Measurements from ENCODE around the gene MYO9A. TPM values are rescaled to one million over a fixed set of nuclear protein-coding genes. Genes with fewer than 3 reads are reported as not detected.
"Not testable (repeated sequence)": the region's sequence is repeated elsewhere in the genome, so short reads cannot be mapped to it uniquely, and the experiment has no call there.

Gene MYO9A
- total RNA-seq, 4 donors from 2014 or later = 88.5 to 183 (median 115) TPM

DNA sequence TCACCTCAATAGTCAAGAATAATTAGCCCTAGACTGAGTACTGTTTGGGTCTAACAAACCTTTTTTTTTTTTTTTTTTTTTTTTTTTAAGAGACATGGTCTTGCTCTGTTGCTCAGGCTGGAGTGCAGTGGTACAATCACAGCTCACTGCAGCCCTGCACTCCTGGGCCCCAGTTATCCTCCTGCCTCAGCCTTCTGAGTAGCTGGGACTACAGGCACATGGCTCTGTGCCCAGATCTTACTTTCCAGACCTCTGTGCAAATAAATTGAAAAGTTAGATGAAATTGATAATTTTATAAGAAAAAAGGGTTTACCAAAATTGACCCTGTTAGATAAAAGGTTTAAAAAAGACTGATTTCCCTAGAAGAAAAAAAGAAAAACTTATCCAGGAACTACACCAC is 228.6 kb downstream of the MYO9A start:
- Histone ChIP-seq H3K27me3 (no peaks in the 10 kb centered on the region), H3K27ac (no peak overlapping the region), H3K36me3 (peaks cover 3 to 9% of the 10 kb centered on the region in 2 donors), H3K4me1 (peaks cover 0 to 5% of the 10 kb centered on the region in 2 donors), H3K9me3 (no peaks in the 10 kb centered on the region), H3K4me3 (replicated peaks in 1 of 3) (no peak overlapping the region)
- DNase-seq = peak; percentile 60 to 69
- intact Hi-C loops (cut with DNase I) = no loop called here
- TF ChIP-seq POLR2A (IDR thresholded peaks at IDR 0.05) = no peak
- TF ChIP-seq, protein P1, sequence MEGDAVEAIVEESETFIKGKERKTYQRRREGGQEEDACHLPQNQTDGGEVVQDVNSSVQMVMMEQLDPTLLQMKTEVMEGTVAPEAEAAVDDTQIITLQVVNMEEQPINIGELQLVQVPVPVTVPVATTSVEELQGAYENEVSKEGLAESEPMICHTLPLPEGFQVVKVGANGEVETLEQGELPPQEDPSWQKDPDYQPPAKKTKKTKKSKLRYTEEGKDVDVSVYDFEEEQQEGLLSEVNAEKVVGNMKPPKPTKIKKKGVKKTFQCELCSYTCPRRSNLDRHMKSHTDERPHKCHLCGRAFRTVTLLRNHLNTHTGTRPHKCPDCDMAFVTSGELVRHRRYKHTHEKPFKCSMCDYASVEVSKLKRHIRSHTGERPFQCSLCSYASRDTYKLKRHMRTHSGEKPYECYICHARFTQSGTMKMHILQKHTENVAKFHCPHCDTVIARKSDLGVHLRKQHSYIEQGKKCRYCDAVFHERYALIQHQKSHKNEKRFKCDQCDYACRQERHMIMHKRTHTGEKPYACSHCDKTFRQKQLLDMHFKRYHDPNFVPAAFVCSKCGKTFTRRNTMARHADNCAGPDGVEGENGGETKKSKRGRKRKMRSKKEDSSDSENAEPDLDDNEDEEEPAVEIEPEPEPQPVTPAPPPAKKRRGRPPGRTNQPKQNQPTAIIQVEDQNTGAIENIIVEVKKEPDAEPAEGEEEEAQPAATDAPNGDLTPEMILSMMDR (IDR thresholded peaks at IDR 0.05) = no peak

DNA sequence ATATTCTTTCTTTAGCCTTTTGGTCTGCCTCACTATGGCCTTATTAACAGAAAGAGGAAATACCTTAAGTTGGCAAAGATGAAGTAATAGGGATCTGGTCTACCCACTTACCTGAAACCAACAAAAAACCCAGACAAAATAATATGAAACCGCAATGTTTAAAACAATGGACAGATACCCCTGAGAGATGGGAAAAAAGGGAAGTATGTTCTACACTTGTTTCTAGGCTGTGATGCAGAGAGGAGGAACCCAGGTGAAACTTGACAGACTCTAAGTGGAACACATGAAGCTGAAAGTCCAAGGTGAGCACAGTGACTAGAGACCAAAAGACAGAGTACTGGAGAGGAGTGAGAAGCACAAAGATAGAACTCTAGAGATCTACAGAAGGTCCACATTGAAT is 229.2 kb downstream of the MYO9A start:
- 98 to 100% methylated on average over 1 of the region's 1 CpG for WGBS, 2 donors
- intact Hi-C loops (cut with DNase I) = no loop called here
- Histone ChIP-seq H3K4me3 (replicated peaks in 1 of 3) (no peak overlapping the region), H3K4me1 (peaks cover 0 to 5% of the 10 kb centered on the region in 2 donors), H3K9me3 (no peaks in the 10 kb centered on the region), H3K27me3 (no peaks in the 10 kb centered on the region), H3K36me3 (peaks cover 3 to 9% of the 10 kb centered on the region in 2 donors), H3K27ac (no peak overlapping the region)
- TF ChIP-seq, protein P1 (IDR thresholded peaks at IDR 0.05) = no peak
- TF ChIP-seq POLR2A (IDR thresholded peaks at IDR 0.05) = no peak
- DNase-seq = no peak

DNA sequence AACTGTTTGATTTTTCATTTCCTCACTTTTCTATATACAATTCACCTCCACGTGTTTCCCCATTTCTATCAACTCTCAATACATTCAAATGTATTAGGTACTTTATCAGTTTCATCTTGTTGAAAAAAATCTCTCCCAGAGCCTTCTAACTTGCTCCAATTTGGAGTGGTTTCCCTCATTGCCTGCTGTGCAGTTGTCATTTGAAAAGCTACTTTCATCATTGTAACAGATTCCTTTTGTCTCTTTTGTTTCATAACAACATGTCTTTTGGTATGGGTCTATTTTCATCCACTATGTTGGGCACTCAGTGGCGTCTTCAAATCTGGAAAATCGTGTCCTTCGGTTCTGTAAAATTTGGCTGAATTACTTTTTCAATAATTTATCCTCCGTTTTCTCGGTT is 232.6 kb downstream of the MYO9A start:
- TF ChIP-seq POLR2A (IDR thresholded peaks at IDR 0.05) = no peak
- DNase-seq = no peak
- WGBS, 2 donors = 94% methylated on average over 6 of the region's 6 CpGs
- no peaks in the 10 kb centered on the region for H3K9me3 ChIP-seq
- H3K27ac ChIP-seq = no peak overlapping the region
- peaks cover 0 to 5% of the 10 kb centered on the region in 2 donors for H3K4me1 ChIP-seq
- H3K36me3 ChIP-seq = peaks cover 4 to 17% of the 10 kb centered on the region in 2 donors
- intact Hi-C loops (cut with DNase I) = no loop called here
- no peak overlapping the region for H3K4me3 ChIP-seq (replicated peaks in 1 of 3)
- no peaks in the 10 kb centered on the region for H3K27me3 ChIP-seq

DNA sequence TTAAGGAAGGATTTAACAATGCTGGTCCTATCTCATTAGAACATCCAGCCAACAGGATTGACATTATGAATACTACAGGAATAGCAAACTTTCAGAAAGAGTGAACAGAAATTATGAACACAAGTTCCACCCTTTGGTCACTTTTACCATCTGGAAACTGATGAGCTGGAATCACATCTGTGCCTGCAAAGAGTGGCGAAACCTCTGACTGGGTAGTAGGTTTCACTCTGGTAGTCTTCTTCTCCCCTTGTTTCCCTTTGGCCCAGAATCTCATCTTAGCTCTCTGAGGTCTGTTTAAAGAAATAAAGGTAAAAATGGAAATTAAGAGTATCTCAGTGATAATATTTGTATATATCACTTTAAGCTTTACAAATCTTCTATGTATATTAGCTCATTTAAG is 234.5 kb downstream of the MYO9A start:
- no peak for DNase-seq
- intact Hi-C loops (cut with DNase I) = no loop called here
- Histone ChIP-seq H3K4me3 (replicated peaks in 1 of 3) (no peak overlapping the region), H3K27me3 (no peaks in the 10 kb centered on the region), H3K36me3 (peaks cover 12 to 35% of the 10 kb centered on the region in 2 donors), H3K9me3 (no peaks in the 10 kb centered on the region), H3K27ac (no peak overlapping the region), H3K4me1 (no peaks in the 10 kb centered on the region)
- 97 to 100% methylated on average over 1 of the region's 1 CpG for WGBS, 2 donors
- TF ChIP-seq, protein P1 (IDR thresholded peaks at IDR 0.05) = no peak
- no peak for TF ChIP-seq POLR2A (IDR thresholded peaks at IDR 0.05)

- H3K9me3 ChIP-seq = no peaks in the 10 kb centered on the region
- H3K36me3 ChIP-seq = peaks cover 23 to 35% of the 10 kb centered on the region in 2 donors
- TF ChIP-seq, protein P1 (IDR thresholded peaks at IDR 0.05) = no peak
- TF ChIP-seq POLR2A (IDR thresholded peaks at IDR 0.05) = no peak
- intact Hi-C loops (cut with DNase I) = no loop called here
- H3K4me1 ChIP-seq = no peaks in the 10 kb centered on the region
- WGBS, 2 donors = 89 to 92% methylated on average over 6 of the region's 6 CpGs
- H3K27me3 ChIP-seq = no peaks in the 10 kb centered on the region
- H3K27ac ChIP-seq = no peak overlapping the region
- H3K4me3 ChIP-seq (replicated peaks in 1 of 3) = no peak overlapping the region
- no peak for DNase-seq
These were observed 237.7 kb downstream of the MYO9A start for GRCh38 chr15:71880276-71880675.

- no peak for TF ChIP-seq POLR2A (IDR thresholded peaks at IDR 0.05)
- TF ChIP-seq, protein P1 (IDR thresholded peaks at IDR 0.05) = no peak
- DNase-seq = no peak
- Histone ChIP-seq H3K4me3 (replicated peaks in 1 of 3) (no peak overlapping the region), H3K9me3 (no peaks in the 10 kb centered on the region), H3K36me3 (peaks cover 6 to 11% of the 10 kb centered on the region in 2 donors), H3K27ac (no peak overlapping the region), H3K4me1 (no peaks in the 10 kb centered on the region), H3K27me3 (no peaks in the 10 kb centered on the region)
- intact Hi-C loops (cut with DNase I) = no loop called here
- 90 to 93% methylated on average over 3 of the region's 3 CpGs for WGBS, 2 donors
These were observed 243.7 kb downstream of the MYO9A start for GRCh38 chr15:71874245-71874644.

DNA sequence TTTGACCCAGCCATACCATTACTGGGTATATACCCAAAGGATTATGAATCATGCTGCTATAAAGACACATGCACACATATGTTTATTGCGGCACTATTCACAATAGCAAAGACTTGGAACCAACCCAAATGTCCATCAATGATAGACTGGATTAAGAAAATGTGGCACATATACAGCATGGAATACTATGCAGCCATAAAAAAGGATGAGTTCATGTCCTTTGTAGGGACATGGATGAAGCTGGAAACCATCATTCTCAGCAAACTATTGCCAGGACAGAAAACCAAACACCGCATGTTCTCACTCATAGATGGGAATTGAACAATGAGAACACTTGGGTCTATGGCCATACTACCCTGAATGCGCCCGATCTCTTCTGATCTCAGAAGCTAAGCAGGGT is 259.7 kb downstream of the MYO9A start:
- H3K27me3 ChIP-seq; H3K9me3 ChIP-seq; intact Hi-C loops (cut with DNase I); H3K4me3 ChIP-seq (replicated peaks in 1 of 3); H3K4me1 ChIP-seq; DNase-seq; H3K27ac ChIP-seq; H3K36me3 ChIP-seq: not testable (repeated sequence)
- 79 to 98% methylated on average over 4 of the region's 4 CpGs for WGBS, 2 donors

Data from thyroid gland (tissue), 4 donors.